AG04449 (cell line): ENCODE data around the gene ECSCR.

Source experiments
- CTCF ChIA-PET: fragments of 350-600 bp; formaldehyde crosslinking; extraction: SDS; loops from one replicate; lab custom pipeline; 2021; ENCODE audit warnings: antibody characterized with exemption; lab: Yijun Ruan, JAX
- POLR2A ChIA-PET: fragments of 400-600, 350-600 bp; formaldehyde crosslinking; extraction: SDS; loops from one replicate; lab custom pipeline; 2020; ENCODE audit warnings: antibody characterized with exemption, inconsistent platforms; lab: Yijun Ruan, JAX
- DNase-seq: peaks from one replicate; pipeline ENCODE4 v3.0.0-alpha.2; 2010; ENCODE audit warnings: low read depth, low spot score
- H3K4me3 ChIP-seq: 2 replicates; pipeline ENCODE4 v1.5.1; 2011; ENCODE audit warnings: low read depth, mild to moderate bottlenecking, control low read depth, low read length
- CTCF ChIP-seq: IDR thresholded peaks from one replicate; pipeline ENCODE4 v1.5.1; 2011; ENCODE audit warnings: mild to moderate bottlenecking, moderate library complexity, low read length, control low read depth, inconsistent platforms; ENCODE audit not compliant: insufficient read depth; ENCODE audit errors: missing control alignments

ECSCR gene

GRCh38 chr5:139439013-139439903 is 23.3 kb downstream of the ECSCR start, which contains the start of gene DNAJC18:
Gene DNAJC18 (minus strand): TSS chr5:139439525. CDS start chr5:139439445, 80 bp downstream.
- CTCF ChIA-PET, result interaction anchor here (0.9 to 8.4 kb wide), 4 partner anchors 12 to 75 kb away, joined by 3 to 87 read pairs (median 30); partner anchors contain the start of gene STING1
- no peak for TF ChIP-seq CTCF
- H3K4me3 ChIP-seq, result peak within 1 kb of the TSS; percentile 91
- no peak for DNase-seq
- POLR2A ChIA-PET, result interaction anchor here (0.7 to 1.8 kb wide), 5 partner anchors 16 to 50 kb away, joined by 3 to 11 read pairs (median 5); partner anchors contain the start of gene STING1

- no peak for DNase-seq
- ChIA-PET CTCF (interaction anchor here (1.9 to 8.4 kb wide), 3 partner anchors 17 to 76 kb away, joined by 5 to 87 read pairs (median 55); partner anchors contain the start of gene STING1), POLR2A (interaction anchor here (0.8 to 1.8 kb wide), 3 partner anchors 27 to 50 kb away, joined by 3 to 6 read pairs (median 5); no protein-coding TSS in a partner anchor)
Measured at GRCh38 chr5:139438707-139439012, 23.9 kb downstream of the ECSCR start.

DNA sequence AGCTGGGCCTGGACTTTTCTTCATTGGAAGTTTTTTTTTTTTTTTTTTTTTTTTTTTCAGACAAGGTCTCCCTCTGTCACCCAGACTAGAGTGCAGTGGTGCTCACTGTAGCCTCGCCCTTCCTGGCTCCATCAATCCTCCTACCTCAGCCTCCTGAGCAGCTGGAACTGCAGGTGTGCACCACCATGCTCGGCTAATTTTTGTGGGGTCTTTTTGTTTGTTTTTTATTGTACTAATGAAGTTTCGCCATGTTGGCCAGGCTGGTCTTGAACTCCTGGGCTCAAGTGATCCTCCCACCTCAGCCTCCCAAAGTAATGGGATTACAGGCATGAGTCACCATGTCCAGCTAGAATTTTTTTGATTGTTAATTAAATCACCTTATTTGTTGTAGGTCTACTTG is 26.9 kb downstream of the ECSCR start:
- DNase-seq, result no peak
- POLR2A ChIA-PET, result no interaction called here
- CTCF ChIA-PET, result interaction anchor here (1.2 to 8.4 kb wide), 4 partner anchors 10 to 93 kb away, joined by 4 to 87 read pairs (median 30); no protein-coding TSS in a partner anchor
- no peak for TF ChIP-seq CTCF
- H3K4me3 ChIP-seq, result no peak overlapping the region

More at GRCh38 chr5:139438707-139439012, 23.9 kb downstream of the ECSCR start:
- TF ChIP-seq CTCF, result no peak
- peak overlapping the region; percentile 91 for H3K4me3 ChIP-seq

DNA sequence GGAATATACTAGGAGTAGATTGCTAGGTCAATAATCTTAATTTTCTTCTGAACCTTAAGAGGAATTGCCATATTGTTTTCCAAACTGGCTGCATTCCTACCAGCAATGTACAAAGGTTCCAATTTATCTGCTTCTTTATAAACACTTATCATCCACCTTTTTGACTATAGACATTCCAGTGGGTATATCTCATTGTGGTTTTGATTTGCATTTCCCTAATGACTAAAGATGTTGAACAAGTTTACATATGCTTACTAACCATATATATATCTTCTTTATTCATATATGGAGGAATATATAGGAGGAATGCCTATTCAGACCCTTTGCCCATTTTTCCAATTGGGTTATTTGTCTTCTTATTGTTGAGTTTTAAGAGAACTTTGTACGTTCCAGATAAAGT is 30.8 kb downstream of the ECSCR start:
- H3K4me3 ChIP-seq, result no peak overlapping the region
- TF ChIP-seq CTCF, result no peak
- no peak for DNase-seq
- ChIA-PET CTCF (interaction anchor here (1.5 to 8.4 kb wide), 4 partner anchors 10 to 83 kb away, joined by 5 to 87 read pairs (median 51); no protein-coding TSS in a partner anchor), POLR2A (no interaction called here)

- H3K4me3 ChIP-seq, result no peak overlapping the region
- POLR2A ChIA-PET, result no interaction called here
- CTCF ChIA-PET, result interaction anchor here (1.1 to 5.5 kb wide), 4 partner anchors 8 to 87 kb away, joined by 3 to 62 read pairs (median 30); no protein-coding TSS in a partner anchor
- no peak for TF ChIP-seq CTCF
- no peak for DNase-seq
Measured at GRCh38 chr5:139430015-139430414, 32.5 kb downstream of the ECSCR start.

DNA sequence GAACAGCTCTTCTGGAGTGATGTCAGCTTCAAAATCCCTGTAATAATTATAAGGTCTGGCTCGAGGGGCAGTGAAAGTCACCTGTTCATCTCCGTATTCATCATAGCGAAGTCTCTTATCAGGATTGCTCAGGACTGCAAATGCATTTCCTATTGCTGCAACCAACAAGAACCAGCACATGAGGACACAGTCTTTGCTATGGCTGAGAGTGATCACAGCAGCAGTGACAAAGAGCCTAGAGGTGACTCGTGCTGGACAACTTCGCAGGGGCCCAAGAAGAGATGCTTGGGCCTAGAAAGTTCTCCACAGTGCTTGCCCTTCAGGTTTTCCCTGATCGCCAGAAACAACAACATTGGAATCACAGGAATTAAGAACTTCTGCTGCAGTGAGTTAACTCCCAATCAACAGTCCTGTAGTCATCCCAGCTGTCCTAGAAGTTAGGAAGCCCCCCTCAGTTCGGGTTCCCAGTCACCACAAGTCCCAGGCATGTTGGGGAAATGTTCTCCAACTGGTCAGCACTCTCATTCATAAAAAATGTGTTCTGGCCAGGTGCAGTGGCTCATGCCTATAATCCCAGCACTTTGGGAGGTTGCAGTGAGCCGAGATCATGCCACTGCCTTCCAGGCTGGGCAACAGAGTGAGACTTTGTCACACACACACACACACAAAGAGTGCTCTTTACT is 36.2 kb downstream of the ECSCR start:
- CTCF ChIA-PET, result interaction anchor here (9.9 kb wide), 1 partner anchor 89 kb away, joined by 730 read pairs; no protein-coding TSS in a partner anchor
- POLR2A ChIA-PET, result no interaction called here
- DNase-seq, result no peak
- TF ChIP-seq CTCF, result no peak
- H3K4me3 ChIP-seq, result no peak overlapping the region
